ENCODE data around the gene ADTRP.

DNA sequence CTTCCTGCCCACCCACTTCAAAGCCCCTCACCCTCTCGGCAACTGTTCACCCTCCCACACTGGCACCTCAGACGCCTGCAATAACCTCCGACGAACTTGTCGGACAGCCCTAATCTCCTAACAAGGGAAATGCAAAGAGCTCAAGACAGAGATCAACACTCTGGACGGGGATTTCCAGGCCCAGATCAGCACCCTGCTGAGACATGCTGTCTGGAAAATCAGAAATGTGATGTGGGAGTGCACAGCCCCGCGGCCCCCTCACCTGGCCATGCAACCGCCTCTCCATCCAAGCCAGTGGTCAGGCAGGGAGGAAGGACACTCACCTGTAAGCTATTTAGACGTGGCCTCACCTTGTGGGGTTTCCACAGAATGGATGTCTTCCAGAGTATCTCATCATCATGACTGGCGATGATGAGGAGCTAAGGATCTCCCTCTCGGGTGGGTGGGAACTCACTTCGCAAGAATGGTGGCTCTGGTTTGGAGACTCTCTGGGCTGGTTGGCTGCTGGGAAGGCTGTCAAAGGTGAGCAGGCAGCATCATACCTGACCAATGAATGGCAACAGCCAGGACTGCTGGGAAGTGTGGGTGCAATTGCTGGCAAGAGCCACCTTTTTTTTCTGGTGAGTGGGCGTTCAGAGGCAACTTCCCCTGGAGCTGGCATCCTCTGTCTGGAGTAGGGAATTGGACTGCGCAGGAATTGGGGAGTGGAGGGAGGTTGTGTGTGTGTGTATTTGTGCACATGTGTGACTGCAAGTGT is 28.1 kb upstream of the ADTRP start:
- no peak for TF ChIP-seq POLR2AphosphoS5 (IDR thresholded peaks at IDR 0.05)
- no peak for TF ChIP-seq EP300 (IDR thresholded peaks at IDR 0.05)

Data from esophagus muscularis mucosa (tissue), 3 donors.